GM23338 (cell line): ENCODE data around the gene SERINC5. TPM values are rescaled to one million over a fixed set of nuclear protein-coding genes. Genes with fewer than 3 reads are reported as not detected.

ENCODE experiments used
- ATAC-seq: fragments of 200-7000 bp; cut with Tn5 transposase; 3 replicates; pipeline ENCODE4 v1.9.1; 2020
- DNase-seq: peaks from one replicate; pipeline ENCODE4 v3.0.0-alpha.2; 2015; ENCODE audit warnings: low spot score
- H2AFZ ChIP-seq: fragments of 200-600 bp; sonication (generic); 2 replicates; pipeline ENCODE4 v1.8.0; 2016; ENCODE audit warnings: antibody characterized with exemption, mild to moderate bottlenecking, moderate library complexity
- H3F3A ChIP-seq: fragments of 200-600 bp; sonication (generic); replicated peaks from 2 replicates; pipeline ENCODE4 v1.8.0; 2017; ENCODE audit warnings: antibody characterized with exemption, mixed run types, low read depth
- H3K27ac ChIP-seq: fragments of 200-600 bp; sonication (generic); 2 replicates; pipeline ENCODE4 v1.6.1; 2016; ENCODE audit warnings: low read depth
- H3K27me3 ChIP-seq: fragments of 200-600 bp; sonication (generic); 2 replicates; pipeline ENCODE4 v1.8.0; 2016; ENCODE audit warnings: mild to moderate bottlenecking, mixed run types, moderate library complexity; ENCODE audit not compliant: insufficient read depth
- H3K36me3 ChIP-seq: fragments of 200-600 bp; sonication (generic); 2 replicates; pipeline ENCODE4 v1.8.0; 2016; ENCODE audit warnings: mild to moderate bottlenecking; ENCODE audit not compliant: insufficient read depth
- H3K4me1 ChIP-seq: fragments of 200-600 bp; sonication (generic); 2 replicates; pipeline ENCODE4 v1.8.0; 2016; ENCODE audit warnings: mild to moderate bottlenecking, moderate library complexity; ENCODE audit not compliant: insufficient read depth
- H3K4me2 ChIP-seq: fragments of 200-600 bp; sonication (generic); 2 replicates; pipeline ENCODE4 v1.7.1; 2017; ENCODE audit warnings: mixed run types
- H3K4me3 ChIP-seq: fragments of 200-600 bp; sonication (generic); 2 replicates; pipeline ENCODE4 v1.6.1; 2016; ENCODE audit warnings: mixed run types
- H3K79me2 ChIP-seq: fragments of 200-600 bp; sonication (generic); replicated peaks from 2 replicates; pipeline ENCODE4 v1.8.0; 2017; ENCODE audit warnings: mild to moderate bottlenecking; ENCODE audit not compliant: insufficient read depth
- H3K9me2 ChIP-seq: fragments of 200-600 bp; sonication (generic); 2 replicates; pipeline ENCODE4 v1.8.0; 2017; ENCODE audit not compliant: insufficient read depth
- H4K20me1 ChIP-seq: fragments of 200-600 bp; sonication (generic); replicated peaks from 2 replicates; pipeline ENCODE4 v1.8.0; 2017; ENCODE audit warnings: mild to moderate bottlenecking; ENCODE audit not compliant: insufficient read depth
- H3K27ac Mint-ChIP-seq: 2 replicates; pipeline ENCODE4 v1.8.0; 2020; ENCODE audit warnings: inconsistent platforms, mild to moderate bottlenecking, moderate library complexity, mixed read lengths
- H3K27me3 Mint-ChIP-seq: 3 replicates; pipeline ENCODE4 v1.8.0; 2022; ENCODE audit warnings: low read depth, mild to moderate bottlenecking, moderate library complexity, mixed read lengths, inconsistent platforms; ENCODE audit not compliant: insufficient read depth, poor library complexity
- H3K36me3 Mint-ChIP-seq: 3 replicates; pipeline ENCODE4 v1.8.0; 2021; ENCODE audit warnings: low read depth, mild to moderate bottlenecking, inconsistent platforms, moderate library complexity, mixed read lengths
- H3K4me1 Mint-ChIP-seq: 3 replicates; pipeline ENCODE4 v1.8.0; 2020; ENCODE audit warnings: mild to moderate bottlenecking, inconsistent platforms, mixed read lengths
- H3K4me3 Mint-ChIP-seq: 3 replicates; pipeline ENCODE4 v1.8.0; 2021; ENCODE audit warnings: moderate library complexity, mild to moderate bottlenecking, inconsistent platforms, mixed read lengths
- H3K9me3 Mint-ChIP-seq: 3 replicates; pipeline ENCODE4 v1.8.0; 2020; ENCODE audit warnings: moderate library complexity, mild to moderate bottlenecking, inconsistent platforms, mixed read lengths
- CREB1 ChIP-seq: fragments of 250-450 bp; sonication (Bioruptor Pico); IDR thresholded peaks from 2 replicates; pipeline ENCODE4 v1.5.0; 2020; ENCODE audit warnings: low read depth, mild to moderate bottlenecking, moderate library complexity
- EZH2 ChIP-seq: fragments of 200-600 bp; sonication (generic); IDR thresholded peaks from one replicate; pipeline ENCODE4 v1.8.0; 2017; ENCODE audit warnings: antibody characterized with exemption, mild to moderate bottlenecking, low read depth; ENCODE audit not compliant: unreplicated experiment
- EZH2phosphoT487 ChIP-seq: fragments of 200-600 bp; sonication (generic); IDR thresholded peaks from one replicate; pipeline ENCODE4 v1.8.1; 2018; ENCODE audit warnings: antibody characterized with exemption; ENCODE audit not compliant: unreplicated experiment
- JUNB ChIP-seq: IDR thresholded peaks from one replicate; pipeline ENCODE4 v1.6.1; 2016; ENCODE audit warnings: antibody characterized with exemption; ENCODE audit not compliant: unreplicated experiment
- NANOG ChIP-seq: IDR thresholded peaks from 2 replicates; pipeline ENCODE4 v1.6.1; 2016; ENCODE audit warnings: antibody characterized with exemption, borderline replicate concordance
- POLR2AphosphoS5 ChIP-seq: IDR thresholded peaks from 2 replicates; pipeline ENCODE4 v1.6.1; 2016; ENCODE audit warnings: antibody characterized with exemption, low read depth
- STAT1 ChIP-seq: IDR thresholded peaks from one replicate; pipeline ENCODE4 v1.6.1; 2016; ENCODE audit warnings: antibody characterized with exemption; ENCODE audit not compliant: unreplicated experiment
- ZNF114 ChIP-seq: fragments of 250-450 bp; sonication (Bioruptor Pico); IDR thresholded peaks from 2 replicates; pipeline ENCODE4 v1.5.0; 2020; ENCODE audit warnings: mild to moderate bottlenecking, moderate library complexity
- ZNF331 ChIP-seq: fragments of 250-450 bp; sonication (Bioruptor Pico); IDR thresholded peaks from 2 replicates; pipeline ENCODE4 v1.5.0; 2020; ENCODE audit warnings: low read depth, mild to moderate bottlenecking, moderate library complexity
- polyA plus RNA-seq: library from polyadenylated mRNA; unstranded; fragments of >200 nt; fragmentation: Nextera tagmentation; extraction: Ambion mirVana; gene quantifications from 2 replicates; pipeline ENCODE4 v1.2.1, GENCODE V29; 2016
- total RNA-seq: library from RNA; depleted of rRNA; stranded (reverse); fragments of >200 nt; shearing (Covaris generic); gene quantifications from 2 replicates; pipeline ENCODE4 v1.2.3, GENCODE V29; 2014
- TF ChIP-seq, protein P1 (sequence below): IDR thresholded peaks from one replicate; pipeline ENCODE4 v1.6.1; 2018; ENCODE audit warnings: antibody characterized with exemption; ENCODE audit not compliant: unreplicated experiment
- TF ChIP-seq, protein P2 (sequence below), 2 experiments: fragments of 200-600 bp in 1 of 2; sonication (generic) in 1 of 2; conservative IDR thresholded peaks; 2 replicates each; pipeline versions ENCODE4 v1.5.1 to v1.6.1; 2016 to 2017; ENCODE audit warnings: antibody characterized with exemption in 2 of 2, low read depth in 2 of 2, mild to moderate bottlenecking in 2 of 2, moderate library complexity in 1 of 2

The SERINC5 gene
- total and polyA plus RNA-seq, 2 experiments from 2014 or later, result 34.0 to 107 TPM

DNA sequence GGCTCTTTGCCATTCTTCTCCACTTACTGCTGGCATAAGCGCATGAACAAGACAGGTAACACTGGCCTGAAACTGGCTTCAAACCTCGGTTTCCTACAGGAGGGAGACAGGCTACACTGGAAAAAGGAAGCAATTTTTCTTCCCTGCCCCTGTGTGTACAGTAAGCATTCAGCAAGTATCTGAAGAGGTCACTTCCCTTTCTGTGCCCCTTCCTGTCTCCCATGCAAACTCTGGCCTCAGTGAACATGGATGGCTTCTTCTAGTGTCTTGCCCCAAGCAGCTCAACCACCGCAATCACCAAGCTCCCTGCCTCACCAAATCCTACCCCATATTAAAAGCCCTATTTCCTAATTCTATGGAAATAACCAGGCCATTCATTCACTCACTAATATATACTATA lies 42.4 kb downstream of the SERINC5 start:
- Histone ChIP-seq H3K79me2 (peaks cover 100% of the 10 kb centered on the region), H3K4me1 (peaks cover 53% of the 10 kb centered on the region), H3K27ac (no peak overlapping the region), H3K4me2 (no peak overlapping the region), H3K36me3 (no peaks in the 10 kb centered on the region), H3K4me3 (no peak overlapping the region), H3F3A (no peaks in the 10 kb centered on the region; the same call in 1 of the 2 replicates), H3K9me2 (no peaks in the 10 kb centered on the region), H4K20me1 (peaks cover 45% of the 10 kb centered on the region), H2AFZ (no peak overlapping the region), H3K27me3 (no peaks in the 10 kb centered on the region)
- H3K27ac Mint-ChIP-seq, result no peak overlapping the region
- DNase-seq, result no peak
- no peak for ATAC-seq
- H3K9me3 Mint-ChIP-seq, result no peaks in the 10 kb centered on the region
- no peaks in the 10 kb centered on the region for H3K36me3 Mint-ChIP-seq
- no peaks in the 10 kb centered on the region for H3K27me3 Mint-ChIP-seq
- peaks cover 38% of the 10 kb centered on the region for H3K4me1 Mint-ChIP-seq
- H3K4me3 Mint-ChIP-seq, result no peak overlapping the region
- no peak for TF ChIP-seq JUNB

DNA sequence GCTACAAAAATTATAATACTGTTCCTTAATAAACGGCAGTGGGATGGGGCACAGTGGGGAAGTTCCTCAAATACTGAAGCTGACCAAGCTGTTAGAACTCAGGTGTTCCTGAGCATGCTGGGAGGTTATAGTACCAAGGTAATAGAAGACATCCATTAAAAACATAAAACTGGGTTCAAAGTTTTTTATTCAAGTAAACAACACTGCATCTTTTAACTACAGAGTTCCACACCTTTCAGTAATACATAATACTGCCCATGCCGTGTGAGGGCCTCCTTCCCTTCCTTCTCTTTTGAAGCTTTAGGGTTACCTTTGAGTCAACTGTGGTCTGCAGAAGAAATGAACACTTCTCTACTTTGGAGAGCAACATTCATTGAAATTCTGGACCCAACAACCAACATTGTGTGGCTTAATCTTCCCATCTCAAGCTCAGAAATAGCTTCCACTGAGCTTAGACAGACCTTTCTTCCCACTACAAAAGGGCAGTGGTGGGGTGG lies 43.6 kb downstream of the SERINC5 start:
- no peak overlapping the region for H3K27ac ChIP-seq
- Mint-ChIP-seq H3K4me3 (no peak overlapping the region), H3K27me3 (no peaks in the 10 kb centered on the region), H3K4me1 (peaks cover 33% of the 10 kb centered on the region), H3K9me3 (no peaks in the 10 kb centered on the region), H3K36me3 (no peaks in the 10 kb centered on the region), H3K27ac (no peak overlapping the region)
- H3K27me3 ChIP-seq, result no peaks in the 10 kb centered on the region
- peaks cover 42% of the 10 kb centered on the region for H4K20me1 ChIP-seq
- H3K36me3 ChIP-seq, result no peaks in the 10 kb centered on the region
- H3K4me2 ChIP-seq, result no peak overlapping the region
- no peak for DNase-seq
- H3K79me2 ChIP-seq, result peaks cover 100% of the 10 kb centered on the region
- TF ChIP-seq JUNB (no peak), STAT1 (no peak), ZNF331 (CRISPR knock-in tag) (no peak), POLR2AphosphoS5 (no peak), CREB1 (no peak), NANOG (no peak), EZH2 (no peak), ZNF114 (CRISPR knock-in tag) (no peak), EZH2phosphoT487 (no peak)
- TF ChIP-seq, protein P1, sequence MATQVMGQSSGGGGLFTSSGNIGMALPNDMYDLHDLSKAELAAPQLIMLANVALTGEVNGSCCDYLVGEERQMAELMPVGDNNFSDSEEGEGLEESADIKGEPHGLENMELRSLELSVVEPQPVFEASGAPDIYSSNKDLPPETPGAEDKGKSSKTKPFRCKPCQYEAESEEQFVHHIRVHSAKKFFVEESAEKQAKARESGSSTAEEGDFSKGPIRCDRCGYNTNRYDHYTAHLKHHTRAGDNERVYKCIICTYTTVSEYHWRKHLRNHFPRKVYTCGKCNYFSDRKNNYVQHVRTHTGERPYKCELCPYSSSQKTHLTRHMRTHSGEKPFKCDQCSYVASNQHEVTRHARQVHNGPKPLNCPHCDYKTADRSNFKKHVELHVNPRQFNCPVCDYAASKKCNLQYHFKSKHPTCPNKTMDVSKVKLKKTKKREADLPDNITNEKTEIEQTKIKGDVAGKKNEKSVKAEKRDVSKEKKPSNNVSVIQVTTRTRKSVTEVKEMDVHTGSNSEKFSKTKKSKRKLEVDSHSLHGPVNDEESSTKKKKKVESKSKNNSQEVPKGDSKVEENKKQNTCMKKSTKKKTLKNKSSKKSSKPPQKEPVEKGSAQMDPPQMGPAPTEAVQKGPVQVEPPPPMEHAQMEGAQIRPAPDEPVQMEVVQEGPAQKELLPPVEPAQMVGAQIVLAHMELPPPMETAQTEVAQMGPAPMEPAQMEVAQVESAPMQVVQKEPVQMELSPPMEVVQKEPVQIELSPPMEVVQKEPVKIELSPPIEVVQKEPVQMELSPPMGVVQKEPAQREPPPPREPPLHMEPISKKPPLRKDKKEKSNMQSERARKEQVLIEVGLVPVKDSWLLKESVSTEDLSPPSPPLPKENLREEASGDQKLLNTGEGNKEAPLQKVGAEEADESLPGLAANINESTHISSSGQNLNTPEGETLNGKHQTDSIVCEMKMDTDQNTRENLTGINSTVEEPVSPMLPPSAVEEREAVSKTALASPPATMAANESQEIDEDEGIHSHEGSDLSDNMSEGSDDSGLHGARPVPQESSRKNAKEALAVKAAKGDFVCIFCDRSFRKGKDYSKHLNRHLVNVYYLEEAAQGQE, result no peak
- TF ChIP-seq, protein P2, sequence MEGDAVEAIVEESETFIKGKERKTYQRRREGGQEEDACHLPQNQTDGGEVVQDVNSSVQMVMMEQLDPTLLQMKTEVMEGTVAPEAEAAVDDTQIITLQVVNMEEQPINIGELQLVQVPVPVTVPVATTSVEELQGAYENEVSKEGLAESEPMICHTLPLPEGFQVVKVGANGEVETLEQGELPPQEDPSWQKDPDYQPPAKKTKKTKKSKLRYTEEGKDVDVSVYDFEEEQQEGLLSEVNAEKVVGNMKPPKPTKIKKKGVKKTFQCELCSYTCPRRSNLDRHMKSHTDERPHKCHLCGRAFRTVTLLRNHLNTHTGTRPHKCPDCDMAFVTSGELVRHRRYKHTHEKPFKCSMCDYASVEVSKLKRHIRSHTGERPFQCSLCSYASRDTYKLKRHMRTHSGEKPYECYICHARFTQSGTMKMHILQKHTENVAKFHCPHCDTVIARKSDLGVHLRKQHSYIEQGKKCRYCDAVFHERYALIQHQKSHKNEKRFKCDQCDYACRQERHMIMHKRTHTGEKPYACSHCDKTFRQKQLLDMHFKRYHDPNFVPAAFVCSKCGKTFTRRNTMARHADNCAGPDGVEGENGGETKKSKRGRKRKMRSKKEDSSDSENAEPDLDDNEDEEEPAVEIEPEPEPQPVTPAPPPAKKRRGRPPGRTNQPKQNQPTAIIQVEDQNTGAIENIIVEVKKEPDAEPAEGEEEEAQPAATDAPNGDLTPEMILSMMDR (conservative IDR thresholded peaks at IDR 0.05; ENCODE audit: low read depth in 2 of 2), result no peak
- ATAC-seq, result no peak
- H2AFZ ChIP-seq, result no peak overlapping the region
- no peak overlapping the region for H3K4me3 ChIP-seq
- no peaks in the 10 kb centered on the region; the same call in 1 of the 2 replicates for H3F3A ChIP-seq
- peaks cover 41% of the 10 kb centered on the region for H3K4me1 ChIP-seq
- H3K9me2 ChIP-seq, result no peaks in the 10 kb centered on the region
